Activated T-helper 1 cell treated with anti-CD3 and anti-CD28 coated beads, Interleukin-12 subunit alpha, Interleukin-12 subunit beta, Interleukin-2, Interleukin-4 antibody, amounts not matched to agents 30 ng/mL and 10 ng/mL and 1 ng/mL, durations not matched to agents 14 hours and 24 hours and 36 hours (primary cell): ENCODE results near the gene LTBP1. TPM values are rescaled to one million over a fixed set of nuclear protein-coding genes. Genes with fewer than 3 reads are reported as not detected.

ENCODE experiments used
- DNase-seq: peaks from one replicate; pipeline ENCODE4 v3.0.0; 2021; ENCODE audit warnings: low spot score
- H3K27ac Mint-ChIP-seq: one replicate; pipeline ENCODE4 v1.8.0; 2021; ENCODE audit warnings: mild to moderate bottlenecking, mixed read lengths
- H3K27me3 Mint-ChIP-seq: one replicate; pipeline ENCODE4 v1.8.0; 2022; ENCODE audit warnings: mild to moderate bottlenecking, moderate library complexity, mixed read lengths; ENCODE audit not compliant: insufficient read depth
- H3K36me3 Mint-ChIP-seq: one replicate; pipeline ENCODE4 v1.8.0; 2021; ENCODE audit warnings: low read depth, mixed read lengths
- H3K4me1 Mint-ChIP-seq: one replicate; pipeline ENCODE4 v1.8.0; 2021; ENCODE audit warnings: low read depth, mixed read lengths
- H3K4me3 Mint-ChIP-seq: one replicate; pipeline ENCODE4 v1.8.0; 2021; ENCODE audit warnings: mild to moderate bottlenecking, moderate library complexity, mixed read lengths
- H3K9me3 Mint-ChIP-seq: one replicate; pipeline ENCODE4 v1.8.0; 2021; ENCODE audit warnings: mixed read lengths
- intact Hi-C: fragments of 100-400 bp; cut with micrococcal nuclease; formaldehyde crosslinking; loops from one replicate; pipeline ENCODE4 v1.15.1; 2024
- total RNA-seq: library from RNA; stranded (reverse); gene quantifications from 2 replicates; pipeline ENCODE4 v1.2.3, GENCODE V29; 2022

Gene LTBP1
- total RNA-seq, 1 donor from 2014 or later: 0.26 TPM

- H3K9me3 Mint-ChIP-seq: peaks cover 6% of the 10 kb centered on the region
- intact Hi-C loops: loop anchor here (5.0 kb wide), 1 partner anchor 104 kb away; no protein-coding TSS in a partner anchor
- no peak for DNase-seq
- peaks cover 7% of the 10 kb centered on the region for H3K27me3 Mint-ChIP-seq
- peaks cover 8% of the 10 kb centered on the region for H3K4me1 Mint-ChIP-seq
- no peak overlapping the region for H3K27ac Mint-ChIP-seq
- no peaks in the 10 kb centered on the region for H3K36me3 Mint-ChIP-seq
- no peak overlapping the region for H3K4me3 Mint-ChIP-seq
Measured at GRCh38 chr2:33268246-33268831, 321.6 kb downstream of the LTBP1 start.

GRCh38 chr2:33272001-33272400 is 325.2 kb downstream of the LTBP1 start:
- peaks cover 8% of the 10 kb centered on the region for H3K4me1 Mint-ChIP-seq
- no peak overlapping the region for H3K4me3 Mint-ChIP-seq
- H3K27me3 Mint-ChIP-seq: peaks cover 17% of the 10 kb centered on the region
- no peak for DNase-seq
- peaks cover 5% of the 10 kb centered on the region for H3K9me3 Mint-ChIP-seq
- H3K36me3 Mint-ChIP-seq: no peaks in the 10 kb centered on the region
- H3K27ac Mint-ChIP-seq: no peak overlapping the region
- intact Hi-C loops: loop anchor here (1.0 kb wide), 1 partner anchor 49 kb away; no protein-coding TSS in a partner anchor

DNA sequence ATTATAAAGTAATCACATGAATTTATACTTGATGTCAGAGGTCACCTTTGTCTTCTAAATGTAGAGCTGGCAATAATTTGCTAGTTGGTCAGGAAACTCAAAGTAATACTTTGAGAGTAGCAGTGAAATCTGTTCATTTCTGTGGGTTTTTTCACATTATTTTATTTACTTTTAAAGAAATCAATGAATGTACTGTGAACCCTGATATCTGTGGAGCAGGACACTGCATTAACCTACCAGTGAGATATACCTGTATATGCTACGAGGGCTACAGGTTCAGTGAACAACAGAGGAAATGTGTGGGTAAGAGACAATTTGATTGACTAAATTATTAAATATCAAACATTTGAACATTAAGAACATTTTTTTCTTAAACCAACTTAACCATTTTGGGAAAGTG is 326.7 kb downstream of the LTBP1 start:
- Mint-ChIP-seq H3K9me3 (no peaks in the 10 kb centered on the region), H3K4me3 (no peak overlapping the region), H3K27ac (no peak overlapping the region), H3K4me1 (peaks cover 8% of the 10 kb centered on the region), H3K36me3 (no peaks in the 10 kb centered on the region), H3K27me3 (peaks cover 17% of the 10 kb centered on the region)
- intact Hi-C loops: no loop called here
- DNase-seq: no peak

- intact Hi-C loops: no loop called here
- no peak for DNase-seq
- Mint-ChIP-seq H3K27ac (no peak overlapping the region), H3K36me3 (no peaks in the 10 kb centered on the region), H3K4me1 (peaks cover 8% of the 10 kb centered on the region), H3K27me3 (peaks cover 17% of the 10 kb centered on the region), H3K4me3 (no peak overlapping the region), H3K9me3 (no peaks in the 10 kb centered on the region)
Measured at GRCh38 chr2:33274524-33274923, 327.8 kb downstream of the LTBP1 start.

- Mint-ChIP-seq H3K4me1 (peaks cover 8% of the 10 kb centered on the region), H3K27ac (no peak overlapping the region), H3K4me3 (no peak overlapping the region), H3K9me3 (no peaks in the 10 kb centered on the region), H3K36me3 (no peaks in the 10 kb centered on the region), H3K27me3 (peaks cover 17% of the 10 kb centered on the region)
- no peak for DNase-seq
- intact Hi-C loops: no loop called here
Measured at GRCh38 chr2:33275689-33276444, 329.1 kb downstream of the LTBP1 start.

DNA sequence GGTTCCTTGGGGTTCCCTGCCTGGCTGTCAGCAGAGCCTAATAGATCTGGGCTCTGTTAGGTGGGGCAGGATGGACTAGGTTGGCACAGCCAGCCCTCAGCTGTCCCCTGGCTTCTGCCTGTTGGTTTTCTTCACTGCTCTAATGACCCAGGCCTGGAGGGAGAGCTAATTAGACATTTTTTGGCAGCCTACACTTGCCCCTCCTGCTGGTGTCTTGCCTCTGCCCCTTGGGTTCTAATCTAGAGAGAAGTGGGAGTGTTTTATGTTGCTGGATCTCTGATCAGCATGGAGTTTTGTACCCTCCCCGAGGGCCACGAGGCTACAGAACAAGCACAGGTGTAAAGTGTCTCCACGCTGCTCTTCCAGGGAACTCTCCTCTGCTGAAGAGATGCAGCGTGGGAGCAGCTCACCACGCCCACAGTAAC is 330.3 kb downstream of the LTBP1 start:
- H3K27ac Mint-ChIP-seq: no peak overlapping the region
- peaks cover 4% of the 10 kb centered on the region for H3K4me1 Mint-ChIP-seq
- H3K27me3 Mint-ChIP-seq: peaks cover 17% of the 10 kb centered on the region
- H3K36me3 Mint-ChIP-seq: no peaks in the 10 kb centered on the region
- intact Hi-C loops: no loop called here
- DNase-seq: no peak
- H3K9me3 Mint-ChIP-seq: no peaks in the 10 kb centered on the region
- no peak overlapping the region for H3K4me3 Mint-ChIP-seq

DNA sequence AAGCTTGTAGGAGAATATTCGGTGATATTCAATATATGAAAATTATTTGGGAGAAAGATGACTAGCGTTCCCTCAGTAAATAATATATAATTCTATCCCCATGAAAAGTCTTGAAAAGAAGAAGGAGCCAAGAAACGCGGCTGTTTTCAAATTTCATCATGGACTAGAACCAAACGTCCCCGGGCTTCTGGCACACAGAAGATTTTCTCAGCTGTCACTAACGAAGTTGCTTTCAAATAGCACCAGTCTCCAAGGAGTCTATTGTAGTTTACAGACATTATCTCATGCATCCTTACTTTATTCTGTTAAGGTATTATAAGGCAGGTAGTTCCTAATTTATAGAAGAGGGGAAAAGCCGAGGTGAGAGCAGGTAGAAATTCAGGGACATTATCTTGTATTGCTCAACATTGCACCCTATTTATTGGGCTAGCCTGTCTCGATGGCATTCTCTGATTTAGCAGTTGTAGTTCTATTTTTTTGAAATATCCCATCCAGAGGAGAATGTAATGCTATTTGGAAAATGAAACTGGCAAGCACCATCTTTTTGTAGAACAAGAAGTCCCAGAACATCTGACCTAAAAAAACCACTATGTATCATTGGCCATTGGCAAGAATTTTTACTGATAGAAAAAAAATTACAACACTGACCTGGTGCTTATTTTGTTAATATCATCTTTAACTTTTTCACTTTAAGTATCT is 331.6 kb downstream of the LTBP1 start:
- H3K27ac Mint-ChIP-seq: no peak overlapping the region
- H3K4me1 Mint-ChIP-seq: no peaks in the 10 kb centered on the region
- no peak overlapping the region for H3K4me3 Mint-ChIP-seq
- no peaks in the 10 kb centered on the region for H3K36me3 Mint-ChIP-seq
- H3K27me3 Mint-ChIP-seq: peaks cover 15% of the 10 kb centered on the region
- no peak for DNase-seq
- intact Hi-C loops: no loop called here
- no peaks in the 10 kb centered on the region for H3K9me3 Mint-ChIP-seq

- Mint-ChIP-seq H3K4me1 (no peaks in the 10 kb centered on the region), H3K36me3 (no peaks in the 10 kb centered on the region), H3K27me3 (no peaks in the 10 kb centered on the region), H3K4me3 (no peak overlapping the region), H3K9me3 (no peaks in the 10 kb centered on the region), H3K27ac (no peak overlapping the region)
- DNase-seq: no peak
- intact Hi-C loops: no loop called here
Measured at GRCh38 chr2:33284287-33284686, 337.5 kb downstream of the LTBP1 start.

GRCh38 chr2:33287507-33288005 is 340.8 kb downstream of the LTBP1 start:
- H3K36me3 Mint-ChIP-seq: no peaks in the 10 kb centered on the region
- intact Hi-C loops: no loop called here
- no peak overlapping the region for H3K27ac Mint-ChIP-seq

DNA sequence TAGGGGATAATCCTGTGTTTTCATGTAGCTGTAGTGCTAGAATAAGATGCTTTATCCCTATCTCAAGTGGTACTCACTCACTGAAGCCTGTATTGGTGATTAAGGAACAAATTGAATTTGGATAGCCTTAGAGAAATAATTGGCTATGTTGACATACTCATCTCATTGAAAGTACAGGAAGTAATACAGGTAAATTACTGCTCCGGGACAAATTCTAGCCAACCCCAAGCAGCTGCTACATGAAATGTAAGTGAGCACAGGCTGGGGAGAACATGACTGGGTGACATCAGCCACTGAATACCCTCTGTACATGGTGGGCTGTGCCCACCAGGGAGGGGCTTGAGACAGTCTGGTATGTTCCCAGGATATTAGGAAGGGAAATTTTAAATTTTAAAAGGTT is 341.3 kb downstream of the LTBP1 start:
- no peaks in the 10 kb centered on the region for H3K9me3 Mint-ChIP-seq

More at GRCh38 chr2:33287507-33288005, 340.8 kb downstream of the LTBP1 start:
- DNase-seq: no peak
- no peaks in the 10 kb centered on the region for H3K9me3 Mint-ChIP-seq
- no peaks in the 10 kb centered on the region for H3K4me1 Mint-ChIP-seq
- H3K4me3 Mint-ChIP-seq: no peak overlapping the region
- H3K27me3 Mint-ChIP-seq: peaks cover 2% of the 10 kb centered on the region

GRCh38 chr2:33289961-33290360 is 343.2 kb downstream of the LTBP1 start:
- Mint-ChIP-seq H3K36me3 (no peaks in the 10 kb centered on the region), H3K27me3 (peaks cover 2% of the 10 kb centered on the region), H3K4me1 (no peaks in the 10 kb centered on the region), H3K9me3 (no peaks in the 10 kb centered on the region), H3K27ac (no peak overlapping the region), H3K4me3 (no peak overlapping the region)
- no peak for DNase-seq
- intact Hi-C loops: no loop called here

More for the DNA sequence above, 341.3 kb downstream of the LTBP1 start:
- intact Hi-C loops: no loop called here
- no peak for DNase-seq
- H3K36me3 Mint-ChIP-seq: no peaks in the 10 kb centered on the region
- H3K27me3 Mint-ChIP-seq: peaks cover 2% of the 10 kb centered on the region
- no peak overlapping the region for H3K27ac Mint-ChIP-seq
- H3K4me1 Mint-ChIP-seq: no peaks in the 10 kb centered on the region
- no peak overlapping the region for H3K4me3 Mint-ChIP-seq

GRCh38 chr2:33291278-33292013 is 344.7 kb downstream of the LTBP1 start:
- Mint-ChIP-seq H3K4me3 (no peak overlapping the region), H3K4me1 (no peaks in the 10 kb centered on the region), H3K27me3 (peaks cover 4% of the 10 kb centered on the region), H3K9me3 (no peaks in the 10 kb centered on the region), H3K27ac (no peak overlapping the region), H3K36me3 (no peaks in the 10 kb centered on the region)
- intact Hi-C loops: no loop called here
- no peak for DNase-seq
